Gastroesophageal sphincter (tissue), 4 donors: Measurements from ENCODE around the gene ACBD6. TPM values are rescaled to one million over a fixed set of nuclear protein-coding genes. Genes with fewer than 3 reads are reported as not detected.

ENCODE experiments used
- ATAC-seq: fragments of 150-250 bp; one replicate; pipeline ENCODE4 v1.9.1; 2016; ENCODE audit warnings: mild to moderate bottlenecking, moderate library complexity
- H3K27ac ChIP-seq, 4 donors: fragments of 200-600 bp; sonication (generic) in 3 of 4; 1 replicate in 3 of 4; 2 replicates in 1 of 4; pipeline ENCODE4 v1.5.1; 2016 to 2019
- H3K27me3 ChIP-seq: fragments of 200-600 bp; sonication (generic); one replicate; pipeline ENCODE4 v1.5.1; 2019
- H3K36me3 ChIP-seq, 2 donors: fragments of 200-600 bp; sonication (generic); one replicate each; pipeline ENCODE4 v1.5.1; 2019; ENCODE audit warnings: control low read depth in 1 of 2
- H3K4me1 ChIP-seq, 3 donors: fragments of 200-600 bp; sonication (generic); 1 replicate in 2 of 3; 2 replicates in 1 of 3; pipeline ENCODE4 v1.5.1; 2016 to 2019; ENCODE audit warnings: control low read depth in 2 of 3
- H3K4me3 ChIP-seq, 2 donors: fragments of 200-600 bp; sonication (generic); one replicate each; pipeline ENCODE4 v1.5.1; 2019; ENCODE audit warnings: mild to moderate bottlenecking in 1 of 2, moderate library complexity in 1 of 2
- H3K9me3 ChIP-seq, 3 donors: fragments of 200-600 bp; sonication (generic); one replicate each; pipeline ENCODE4 v1.5.1; 2017 to 2019; ENCODE audit warnings: control low read depth in 2 of 3
- EP300 ChIP-seq: sonication (generic); formaldehyde crosslinking; IDR thresholded peaks from one replicate; pipeline ENCODE4 v1.6.1; 2017; ENCODE audit warnings: antibody characterized with exemption, mild to moderate bottlenecking
- POLR2A ChIP-seq, 2 donors: fragments of 450-650 bp; IDR thresholded peaks; one replicate each; pipeline ENCODE4 v1.6.1; 2017; ENCODE audit warnings: antibody characterized with exemption in 2 of 2, mild to moderate bottlenecking in 2 of 2, moderate library complexity in 1 of 2
- POLR2AphosphoS5 ChIP-seq: sonication (generic); formaldehyde crosslinking; IDR thresholded peaks from one replicate; pipeline ENCODE4 v1.6.1; 2017; ENCODE audit warnings: antibody characterized with exemption
- WGBS, 2 donors: methylation state at CpG; one replicate each; pipeline ENCODE4 v1.1.5; 2018; ENCODE audit warnings: low coverage in 1 of 2; 5-methylcytosine and 5-hydroxymethylcytosine counted together
- total RNA-seq, 4 donors: library from RNA; depleted of rRNA; stranded (reverse); fragments of >200 nt; gene quantifications; one replicate each; pipeline ENCODE4 v1.1.0, GENCODE V29; 2016
- TF ChIP-seq, protein P1 (sequence below), 4 experiments: fragments of 200-600 bp in 2 of 4; fragments of 450-650 bp in 2 of 4; sonication (generic) in 1 of 4; IDR thresholded peaks; one replicate each; pipeline ENCODE4 v1.5.1; 2017 to 2019; ENCODE audit warnings: antibody characterized with exemption in 4 of 4, mild to moderate bottlenecking in 2 of 4, moderate library complexity in 2 of 4

ACBD6 gene
- total RNA-seq, 4 donors from 2014 or later = 27.1 to 41.3 (median 39.7) TPM

DNA sequence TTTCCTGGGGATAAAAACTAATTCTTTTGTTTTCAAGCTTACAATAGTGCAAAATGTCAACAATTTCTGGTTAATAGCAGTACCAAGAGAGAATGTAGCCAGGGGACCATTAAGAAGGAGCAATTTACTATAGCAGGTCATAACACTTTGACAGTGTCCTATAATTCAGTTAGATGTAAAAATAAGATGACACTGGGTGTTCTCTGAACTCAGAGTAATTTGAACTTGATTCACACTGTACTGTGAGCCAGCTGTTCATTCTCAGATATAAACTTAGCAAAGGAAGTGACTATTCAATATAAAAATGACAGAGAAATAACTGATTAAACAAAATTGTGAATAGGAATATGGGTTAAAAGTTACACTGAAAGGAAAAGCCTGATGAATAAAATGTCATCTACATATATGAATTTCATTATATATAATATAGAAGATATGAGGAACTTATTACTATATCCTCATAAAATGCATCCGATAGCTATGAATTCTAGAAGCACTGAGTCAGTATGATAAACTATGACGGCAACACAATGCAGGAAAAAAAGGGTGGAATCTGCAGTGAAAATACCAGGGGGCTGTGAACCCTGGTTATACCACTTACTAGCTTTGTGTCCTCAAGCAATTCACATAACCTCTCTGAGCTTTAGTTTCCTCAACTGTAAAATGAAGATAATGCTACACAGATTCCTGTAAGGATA lies 135.9 kb downstream of the ACBD6 start:
- Histone ChIP-seq H3K27ac (no peak overlapping the region), H3K9me3 (no peaks in the 10 kb centered on the region), H3K4me3 (no peak overlapping the region), H3K4me1 (no peaks in the 10 kb centered on the region), H3K27me3 (no peaks in the 10 kb centered on the region), H3K36me3 (no peaks in the 10 kb centered on the region)
- no peak for ATAC-seq
- 94 to 100% methylated on average over 1 to 2 of the region's 2 CpGs for WGBS, 2 donors
- TF ChIP-seq POLR2A (IDR thresholded peaks at IDR 0.05) (no peak), POLR2AphosphoS5 (no peak), EP300 (no peak)
- TF ChIP-seq, protein P1, sequence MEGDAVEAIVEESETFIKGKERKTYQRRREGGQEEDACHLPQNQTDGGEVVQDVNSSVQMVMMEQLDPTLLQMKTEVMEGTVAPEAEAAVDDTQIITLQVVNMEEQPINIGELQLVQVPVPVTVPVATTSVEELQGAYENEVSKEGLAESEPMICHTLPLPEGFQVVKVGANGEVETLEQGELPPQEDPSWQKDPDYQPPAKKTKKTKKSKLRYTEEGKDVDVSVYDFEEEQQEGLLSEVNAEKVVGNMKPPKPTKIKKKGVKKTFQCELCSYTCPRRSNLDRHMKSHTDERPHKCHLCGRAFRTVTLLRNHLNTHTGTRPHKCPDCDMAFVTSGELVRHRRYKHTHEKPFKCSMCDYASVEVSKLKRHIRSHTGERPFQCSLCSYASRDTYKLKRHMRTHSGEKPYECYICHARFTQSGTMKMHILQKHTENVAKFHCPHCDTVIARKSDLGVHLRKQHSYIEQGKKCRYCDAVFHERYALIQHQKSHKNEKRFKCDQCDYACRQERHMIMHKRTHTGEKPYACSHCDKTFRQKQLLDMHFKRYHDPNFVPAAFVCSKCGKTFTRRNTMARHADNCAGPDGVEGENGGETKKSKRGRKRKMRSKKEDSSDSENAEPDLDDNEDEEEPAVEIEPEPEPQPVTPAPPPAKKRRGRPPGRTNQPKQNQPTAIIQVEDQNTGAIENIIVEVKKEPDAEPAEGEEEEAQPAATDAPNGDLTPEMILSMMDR (IDR thresholded peaks at IDR 0.05) = no peak

DNA sequence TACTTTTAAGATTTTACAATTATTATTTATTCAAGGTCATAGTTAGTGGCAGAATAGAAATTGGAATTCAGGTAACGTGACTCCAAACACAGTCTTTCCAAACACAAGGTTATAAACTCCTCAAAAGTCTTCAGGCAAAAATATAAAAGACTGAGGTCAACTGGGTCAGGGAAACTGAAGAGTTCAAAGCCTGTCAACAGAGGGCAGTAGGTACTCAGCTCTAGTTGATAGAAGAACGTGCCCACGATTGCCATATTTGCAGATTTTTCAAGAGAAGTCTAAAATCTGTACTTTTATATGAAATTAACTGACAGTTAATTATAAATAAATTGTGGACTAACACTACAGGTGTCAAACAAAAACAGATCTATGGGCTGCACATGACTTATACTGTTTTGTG lies 137.3 kb downstream of the ACBD6 start:
- H3K4me1 ChIP-seq = no peaks in the 10 kb centered on the region
- H3K4me3 ChIP-seq = no peak overlapping the region
- 89 to 90% methylated on average over 3 of the region's 3 CpGs for WGBS, 2 donors
- no peak overlapping the region for H3K27ac ChIP-seq
- H3K9me3 ChIP-seq = no peaks in the 10 kb centered on the region
- TF ChIP-seq POLR2AphosphoS5 (no peak), EP300 (no peak), POLR2A (IDR thresholded peaks at IDR 0.05) (no peak)
- TF ChIP-seq, protein P1 (IDR thresholded peaks at IDR 0.05) = no peak
- ATAC-seq = no peak
- H3K27me3 ChIP-seq = no peaks in the 10 kb centered on the region
- no peaks in the 10 kb centered on the region for H3K36me3 ChIP-seq

DNA sequence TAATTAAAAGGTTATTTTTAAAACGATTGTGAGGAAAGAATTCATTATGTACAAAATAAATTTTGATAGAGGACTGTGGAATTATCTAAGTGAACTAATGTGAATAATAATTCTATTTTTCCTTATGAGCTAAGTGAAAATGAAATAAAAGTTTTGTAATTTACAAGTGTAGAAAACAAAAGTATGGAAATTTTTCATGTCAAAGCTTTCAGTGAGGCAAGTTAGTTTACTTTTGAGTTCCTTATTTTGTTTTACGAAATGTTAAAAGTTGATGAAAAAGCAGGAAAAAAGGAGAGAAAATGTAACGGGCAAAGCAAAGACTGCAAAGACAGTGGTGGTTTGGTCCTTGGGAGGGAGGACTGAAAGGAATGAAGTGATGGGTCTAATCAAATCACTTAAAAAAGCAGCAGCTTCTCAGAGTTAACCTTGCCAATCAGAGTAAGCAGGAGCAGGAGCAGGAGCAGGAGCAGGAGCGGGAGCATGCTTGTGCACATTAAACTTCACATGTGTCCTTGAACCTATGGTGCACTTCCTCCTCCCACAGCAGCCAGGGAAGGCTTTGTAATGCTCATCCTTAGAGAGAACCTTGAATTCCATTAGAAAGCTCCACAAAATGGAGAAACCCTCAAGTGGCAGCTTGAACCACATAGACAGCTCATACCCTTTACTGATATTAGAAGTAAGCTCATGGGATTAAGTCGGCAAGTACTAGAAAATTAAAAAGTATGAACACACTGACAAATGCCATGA lies 139.0 kb downstream of the ACBD6 start:
- H3K4me3 ChIP-seq = no peak overlapping the region
- H3K9me3 ChIP-seq = no peaks in the 10 kb centered on the region
- H3K27ac ChIP-seq = no peak overlapping the region
- no peak for ATAC-seq
- TF ChIP-seq, protein P1 (IDR thresholded peaks at IDR 0.05) = no peak
- no peak for TF ChIP-seq EP300
- no peak for TF ChIP-seq POLR2A (IDR thresholded peaks at IDR 0.05)
- TF ChIP-seq POLR2AphosphoS5 = no peak
- H3K36me3 ChIP-seq = no peaks in the 10 kb centered on the region
- H3K4me1 ChIP-seq = peaks cover 0 to 7% (median 0%) of the 10 kb centered on the region in 3 donors
- WGBS, 2 donors = 91 to 95% methylated on average over 4 to 5 of the region's 5 CpGs
- H3K27me3 ChIP-seq = no peaks in the 10 kb centered on the region

DNA sequence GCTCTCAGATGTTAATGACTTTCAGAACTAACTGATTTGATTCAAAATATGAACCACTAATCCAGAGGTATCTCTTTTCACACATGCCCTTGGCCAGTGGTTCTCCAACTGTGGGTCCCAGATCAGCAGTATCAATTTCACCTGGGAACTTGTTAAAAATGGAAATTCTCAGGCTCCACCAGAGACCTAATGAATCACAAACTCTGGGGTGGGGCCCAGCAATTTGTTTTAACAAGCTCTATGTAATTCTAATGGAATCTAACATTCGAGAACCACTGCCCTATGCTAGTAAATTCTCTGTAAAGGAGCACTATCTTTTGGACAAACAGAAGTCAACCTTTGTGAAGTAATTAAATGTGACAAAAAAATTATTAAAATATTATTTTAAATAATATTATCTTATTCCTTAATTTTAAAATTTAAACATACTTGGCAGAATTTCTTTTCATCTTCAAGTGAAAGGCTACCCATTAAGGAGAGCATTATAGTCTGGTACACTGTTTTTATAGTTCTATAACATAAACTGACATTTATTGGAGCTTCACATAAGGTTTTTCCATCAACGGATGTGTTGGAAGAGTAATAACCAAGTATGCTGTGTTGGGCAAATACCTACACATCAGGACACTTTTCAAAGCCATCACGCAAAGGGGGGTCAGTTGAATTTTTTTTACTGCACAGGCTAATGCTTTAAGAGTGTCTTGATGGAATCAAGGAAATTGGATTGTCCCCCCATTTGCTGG lies 141.9 kb downstream of the ACBD6 start:
- no peak for ATAC-seq
- Histone ChIP-seq H3K9me3 (no peaks in the 10 kb centered on the region), H3K4me1 (peaks cover 0 to 7% (median 0%) of the 10 kb centered on the region in 3 donors), H3K27ac (no peak overlapping the region), H3K27me3 (no peaks in the 10 kb centered on the region), H3K36me3 (no peaks in the 10 kb centered on the region), H3K4me3 (no peak overlapping the region)
- 86 to 88% methylated on average over 3 of the region's 3 CpGs for WGBS, 2 donors
- no peak for TF ChIP-seq POLR2AphosphoS5
- no peak for TF ChIP-seq POLR2A (IDR thresholded peaks at IDR 0.05)
- TF ChIP-seq EP300 = no peak
- TF ChIP-seq, protein P1 (IDR thresholded peaks at IDR 0.05) = no peak
